GM23248 (cell line): ENCODE data around the gene SLC45A2.

ENCODE experiments used
- EZH2 ChIP-seq: fragments of 200-600 bp; sonication (generic); IDR thresholded peaks from 2 replicates; pipeline ENCODE4 v1.6.1; 2018; ENCODE audit warnings: antibody characterized with exemption, mild to moderate bottlenecking; ENCODE audit not compliant: insufficient read depth, poor library complexity, severe bottlenecking
- EZH2phosphoT487 ChIP-seq: fragments of 200-600 bp; sonication (generic); IDR thresholded peaks from 2 replicates; pipeline ENCODE4 v1.6.1; 2018; ENCODE audit warnings: antibody characterized with exemption, moderate library complexity, mild to moderate bottlenecking, low read depth; ENCODE audit not compliant: insufficient read depth

DNA sequence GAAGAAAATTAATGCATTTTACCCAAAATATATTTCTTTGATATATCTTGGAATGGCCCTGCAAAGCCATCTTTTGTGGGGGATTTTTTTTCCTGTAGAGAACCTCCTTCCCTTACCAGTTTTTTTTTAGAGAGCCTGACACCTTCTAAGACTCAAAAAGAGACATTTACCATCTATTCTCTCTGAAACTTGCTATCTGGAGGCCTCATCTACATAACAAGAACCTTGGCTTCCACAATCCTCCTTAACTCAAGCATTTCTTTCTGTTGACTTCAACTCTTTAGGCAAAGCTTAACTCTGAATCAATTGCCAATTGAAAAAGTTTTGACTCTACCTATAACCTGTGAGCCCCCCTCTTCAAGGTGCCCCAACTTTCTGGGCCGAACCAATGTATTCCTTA, 6.2 kb downstream of the SLC45A2 start:
- TF ChIP-seq EZH2 (no peak), EZH2phosphoT487 (no peak)
